ENCODE results near the gene FAM120A.

The FAM120A gene

GRCh38 chr9:93473411-93473810 lies 21.9 kb downstream of the FAM120A start:
- no peak for DNase-seq (ENCODE audit: low read depth in 2 of 2)

DNA sequence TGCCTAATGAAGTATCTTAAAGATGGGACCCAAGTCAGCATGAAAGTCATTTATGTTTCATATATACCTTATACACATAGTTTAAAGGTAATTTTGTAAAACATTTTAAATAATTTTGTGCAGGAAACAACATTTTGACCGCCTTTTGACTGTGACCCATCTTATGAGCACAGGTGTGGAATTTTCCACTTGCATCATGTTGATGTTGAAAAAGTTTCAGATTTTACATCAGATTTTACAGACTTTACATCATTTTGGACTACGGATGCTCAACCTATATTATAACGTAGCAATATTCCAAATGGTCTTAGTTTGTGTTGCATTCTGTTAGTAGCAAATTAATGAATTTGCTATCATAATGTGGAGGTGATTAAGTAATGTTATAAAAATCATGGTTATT lies 23.6 kb downstream of the FAM120A start:
- DNase-seq (ENCODE audit: low read depth in 2 of 2) = no peak

GRCh38 chr9:93475856-93476255 lies 24.4 kb downstream of the FAM120A start:
- no peak for DNase-seq (ENCODE audit: low read depth in 2 of 2)

- DNase-seq (ENCODE audit: low read depth in 2 of 2) = no peak
Measured at GRCh38 chr9:93476924-93477323, 25.4 kb downstream of the FAM120A start.

DNA sequence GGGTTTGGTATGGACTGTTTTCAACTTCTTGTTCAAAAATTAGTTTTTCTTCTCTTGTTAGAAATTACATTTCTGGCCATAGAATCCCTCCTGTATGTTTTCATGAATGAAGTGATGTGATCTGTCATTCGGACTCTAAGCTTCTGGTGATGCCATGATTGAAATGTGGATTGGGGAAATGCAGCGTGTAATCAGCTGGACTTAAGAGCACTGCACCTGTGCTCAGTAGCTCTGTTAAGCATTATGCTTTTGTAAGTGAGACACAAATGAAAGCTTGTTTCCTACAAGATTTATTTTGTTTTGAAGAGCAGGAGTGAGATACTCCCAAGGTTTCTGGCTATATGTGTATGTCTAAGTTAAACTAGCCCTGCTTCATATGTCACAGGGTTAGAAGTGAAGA lies 25.9 kb downstream of the FAM120A start:
- no peak for DNase-seq (ENCODE audit: low read depth in 2 of 2)

- no peak for DNase-seq (ENCODE audit: low read depth in 2 of 2)
Measured at GRCh38 chr9:93479726-93480125, 28.2 kb downstream of the FAM120A start.

GRCh38 chr9:93480262-93480661 lies 28.8 kb downstream of the FAM120A start:
- no peak for DNase-seq (ENCODE audit: low read depth in 2 of 2)

- DNase-seq (ENCODE audit: low read depth in 2 of 2) = no peak
Measured at GRCh38 chr9:93480728-93481324, 29.3 kb downstream of the FAM120A start.

GRCh38 chr9:93483497-93483896 lies 32.0 kb downstream of the FAM120A start:
- DNase-seq (ENCODE audit: low read depth in 2 of 2) = no peak

DNA sequence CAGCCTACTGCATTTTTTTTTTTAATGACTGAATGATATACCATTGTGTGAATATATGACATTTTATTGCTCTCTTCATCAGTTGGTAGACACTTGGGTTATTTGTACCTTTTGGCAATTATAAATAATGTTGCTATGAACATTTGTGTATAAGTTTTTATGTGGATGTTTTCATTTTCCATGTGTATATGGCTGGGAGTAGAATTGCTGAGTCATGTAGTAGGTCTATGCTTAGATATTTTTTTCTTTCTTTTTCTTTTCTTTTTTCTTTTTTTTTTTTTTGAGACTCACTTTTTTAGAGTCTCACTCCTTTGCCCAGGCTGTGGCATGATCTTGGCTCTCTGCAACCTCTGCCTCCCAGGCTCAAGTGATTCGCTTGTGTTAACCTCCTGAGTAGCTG lies 34.8 kb downstream of the FAM120A start:
- DNase-seq (ENCODE audit: low read depth in 2 of 2) = no peak

DNA sequence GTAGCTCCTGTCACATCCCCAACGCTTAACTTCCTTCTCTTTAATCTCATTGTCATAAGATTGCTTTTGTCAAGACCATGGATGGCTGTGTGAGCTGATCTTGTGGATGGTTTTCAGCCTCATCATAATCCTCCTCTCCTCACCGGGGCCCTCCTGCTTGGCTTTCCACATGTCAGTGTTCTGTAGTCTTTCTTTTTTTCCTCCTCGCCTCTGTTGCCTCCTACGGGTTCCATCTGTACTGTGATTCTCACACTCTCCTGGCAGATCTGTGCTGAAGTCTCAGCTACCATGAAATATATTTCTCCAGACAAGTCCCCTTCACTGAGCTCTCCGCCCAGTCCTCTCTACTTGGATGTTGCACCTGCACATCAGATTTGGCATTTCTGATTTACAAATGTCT lies 36.8 kb downstream of the FAM120A start:
- no peak for DNase-seq (ENCODE audit: low read depth in 2 of 2)

DNA sequence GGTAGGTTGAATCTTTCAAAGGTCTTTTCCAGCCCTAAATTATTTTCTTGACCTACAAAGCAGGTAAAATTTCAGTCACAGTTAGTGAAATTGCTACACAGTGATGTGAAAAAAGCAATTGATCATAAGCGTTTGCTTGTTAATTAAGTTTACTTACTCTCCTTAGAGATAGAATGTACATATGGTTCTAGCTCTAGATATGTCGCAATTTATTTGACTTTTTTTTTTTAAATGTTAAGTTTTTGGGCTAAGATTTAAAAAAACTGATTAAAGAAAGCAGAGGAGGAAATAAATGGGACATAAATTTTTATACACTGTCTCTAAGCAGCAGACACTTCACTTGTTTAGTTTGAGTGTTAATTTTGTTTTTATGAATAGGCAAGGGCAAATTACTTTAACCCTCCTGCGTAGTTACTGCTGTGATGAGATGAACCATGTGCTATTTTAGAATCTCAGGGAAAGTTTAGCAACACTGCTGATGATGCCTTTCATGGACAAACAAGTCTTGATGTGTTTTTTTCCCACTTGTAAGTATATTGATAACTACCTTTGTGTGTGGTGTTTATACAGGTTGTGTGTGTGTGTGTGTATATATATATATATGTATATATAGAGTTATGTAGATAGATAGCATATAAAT lies 40.2 kb downstream of the FAM120A start:
- no peak for DNase-seq (ENCODE audit: low read depth in 2 of 2)

GRCh38 chr9:93492327-93492726 lies 40.8 kb downstream of the FAM120A start:
- no peak for DNase-seq (ENCODE audit: low read depth in 2 of 2)

DNA sequence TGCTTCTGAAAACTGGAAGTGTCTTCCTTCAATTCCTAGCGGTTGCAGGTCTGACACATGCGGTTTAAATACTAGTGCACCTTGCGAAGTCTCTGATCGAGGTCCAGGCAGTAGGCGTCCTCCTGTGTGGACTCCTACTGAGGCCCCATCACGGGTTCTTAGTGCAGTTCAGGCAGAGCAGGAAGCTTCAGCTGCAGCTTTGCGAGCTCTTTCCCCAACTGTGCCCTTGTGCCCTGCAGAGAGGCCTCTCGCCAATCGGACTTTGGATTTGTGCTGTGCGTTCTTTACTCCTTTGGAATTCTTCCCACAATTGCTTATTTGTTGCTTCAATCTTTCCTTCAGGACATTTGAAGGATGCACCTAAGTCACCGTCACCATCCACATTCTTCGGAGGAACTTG lies 42.5 kb downstream of the FAM120A start:
- DNase-seq (ENCODE audit: low read depth in 2 of 2) = no peak

- no peak for DNase-seq (ENCODE audit: low read depth in 2 of 2)
Measured at GRCh38 chr9:93496285-93496684, 44.8 kb downstream of the FAM120A start.

- no peak for DNase-seq (ENCODE audit: low read depth in 2 of 2)
Measured at GRCh38 chr9:93500571-93501298, 49.2 kb downstream of the FAM120A start.

- DNase-seq (ENCODE audit: low read depth in 2 of 2) = no peak
Measured at GRCh38 chr9:93501406-93501805, 49.9 kb downstream of the FAM120A start.

- no peak for DNase-seq (ENCODE audit: low read depth in 2 of 2)
Measured at GRCh38 chr9:93503381-93503780, 51.9 kb downstream of the FAM120A start.

DNA sequence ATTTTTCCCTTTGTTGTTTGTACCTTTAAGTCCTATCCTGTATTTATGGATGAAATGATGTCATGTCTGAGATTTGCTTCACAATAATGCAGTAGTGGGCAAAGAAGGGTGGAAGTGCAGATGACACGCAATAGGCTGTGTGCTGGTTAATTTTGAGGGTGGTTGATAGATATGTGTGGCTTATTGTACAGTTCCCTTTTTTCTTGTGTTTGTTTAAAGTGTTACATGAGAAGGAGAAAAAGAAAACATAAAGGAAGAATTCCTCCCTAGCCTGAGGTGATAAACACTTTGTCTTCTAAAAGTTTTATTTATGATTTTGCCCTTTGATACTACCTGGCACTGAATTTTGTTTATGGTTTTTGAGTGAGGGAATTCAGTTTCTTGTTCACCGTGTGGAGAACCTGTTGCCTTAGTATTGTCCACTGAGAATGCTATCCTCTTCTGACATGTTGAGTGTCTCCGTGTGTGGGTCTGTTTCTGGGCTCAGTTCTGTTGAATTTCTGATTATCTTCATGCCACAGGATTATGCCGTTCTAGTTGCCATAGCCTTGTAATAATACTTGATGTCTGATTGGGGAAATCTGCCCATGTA lies 54.2 kb downstream of the FAM120A start:
- no peak for DNase-seq (ENCODE audit: low read depth in 2 of 2)

DNA sequence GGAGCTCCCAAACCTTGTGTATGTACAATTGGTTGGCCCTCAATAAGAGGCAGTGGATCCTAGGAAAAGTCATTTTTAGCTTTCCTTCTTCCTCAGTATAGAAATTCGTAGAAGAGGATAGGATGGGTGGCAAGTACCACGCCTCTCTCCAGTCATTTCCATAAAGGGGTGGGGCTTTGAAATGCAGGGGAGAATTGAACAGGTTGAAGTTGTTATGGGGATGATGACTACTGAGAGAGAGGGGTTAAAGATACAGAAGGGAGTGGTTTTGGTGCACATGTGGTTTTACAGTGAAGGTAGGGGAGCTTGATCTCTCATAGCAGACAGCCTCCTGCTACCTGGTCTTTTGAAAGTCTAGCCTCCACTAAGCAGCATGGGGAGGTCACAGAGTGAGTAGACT lies 56.3 kb downstream of the FAM120A start:
- no peak for DNase-seq (ENCODE audit: low read depth in 2 of 2)

DNA sequence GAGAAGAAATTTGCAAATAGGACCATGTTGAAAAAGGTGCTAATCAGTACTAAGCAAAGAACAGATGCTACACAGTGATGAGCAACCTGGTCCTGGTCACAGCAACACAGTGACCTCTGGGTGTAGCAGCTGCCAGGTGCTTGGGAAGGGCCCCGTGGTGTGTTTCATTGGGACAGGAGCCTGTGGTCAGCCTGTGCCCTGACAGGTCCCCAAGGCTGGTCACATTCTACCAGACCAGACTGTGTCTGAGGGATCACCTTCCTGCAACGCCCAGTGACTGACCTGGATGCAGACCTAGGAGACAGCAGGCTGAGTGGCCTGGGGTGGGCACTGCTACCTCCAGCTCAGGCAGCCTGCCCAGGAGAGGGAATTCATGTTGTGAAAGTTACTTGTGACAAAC lies 56.7 kb downstream of the FAM120A start:
- no peak for DNase-seq (ENCODE audit: low read depth in 2 of 2)

- no peak for DNase-seq (ENCODE audit: low read depth in 2 of 2)
Measured at GRCh38 chr9:93509084-93509483, 57.6 kb downstream of the FAM120A start.

DNA sequence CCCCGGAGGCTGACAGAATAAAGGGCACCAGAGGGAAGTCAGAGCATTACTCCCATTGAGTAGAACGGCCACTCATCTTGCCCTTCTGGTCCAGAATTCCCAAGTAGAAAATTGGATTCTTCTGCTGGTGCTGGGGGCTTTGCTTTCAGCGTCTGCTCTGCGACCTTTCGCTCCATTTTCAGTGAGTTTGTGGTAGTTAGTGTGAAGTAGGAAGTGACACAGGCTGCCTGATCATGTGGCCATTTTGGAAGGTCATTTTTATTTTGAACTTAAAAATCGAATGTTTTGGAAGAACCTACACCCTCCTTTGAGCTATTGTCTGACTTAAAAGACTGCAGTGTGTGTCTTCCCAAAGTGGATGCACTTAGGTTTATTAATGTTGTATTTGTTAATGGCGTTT lies 58.6 kb downstream of the FAM120A start:
- no peak for DNase-seq (ENCODE audit: low read depth in 2 of 2)
